HG02943 (cell line): ENCODE results near the gene CFAP92.
"Not testable (repeated sequence)": the region's sequence is repeated elsewhere in the genome, so short reads cannot be mapped to it uniquely, and the experiment has no call there.

ENCODE experiments used
- ATAC-seq: cut with Tn5 transposase; IDR thresholded peaks from one replicate; pipeline ENCODE4 v1.9.1; 2021; ENCODE audit warnings: mild to moderate bottlenecking, low read depth, moderate library complexity; ENCODE audit not compliant: unreplicated experiment

Gene CFAP92

DNA sequence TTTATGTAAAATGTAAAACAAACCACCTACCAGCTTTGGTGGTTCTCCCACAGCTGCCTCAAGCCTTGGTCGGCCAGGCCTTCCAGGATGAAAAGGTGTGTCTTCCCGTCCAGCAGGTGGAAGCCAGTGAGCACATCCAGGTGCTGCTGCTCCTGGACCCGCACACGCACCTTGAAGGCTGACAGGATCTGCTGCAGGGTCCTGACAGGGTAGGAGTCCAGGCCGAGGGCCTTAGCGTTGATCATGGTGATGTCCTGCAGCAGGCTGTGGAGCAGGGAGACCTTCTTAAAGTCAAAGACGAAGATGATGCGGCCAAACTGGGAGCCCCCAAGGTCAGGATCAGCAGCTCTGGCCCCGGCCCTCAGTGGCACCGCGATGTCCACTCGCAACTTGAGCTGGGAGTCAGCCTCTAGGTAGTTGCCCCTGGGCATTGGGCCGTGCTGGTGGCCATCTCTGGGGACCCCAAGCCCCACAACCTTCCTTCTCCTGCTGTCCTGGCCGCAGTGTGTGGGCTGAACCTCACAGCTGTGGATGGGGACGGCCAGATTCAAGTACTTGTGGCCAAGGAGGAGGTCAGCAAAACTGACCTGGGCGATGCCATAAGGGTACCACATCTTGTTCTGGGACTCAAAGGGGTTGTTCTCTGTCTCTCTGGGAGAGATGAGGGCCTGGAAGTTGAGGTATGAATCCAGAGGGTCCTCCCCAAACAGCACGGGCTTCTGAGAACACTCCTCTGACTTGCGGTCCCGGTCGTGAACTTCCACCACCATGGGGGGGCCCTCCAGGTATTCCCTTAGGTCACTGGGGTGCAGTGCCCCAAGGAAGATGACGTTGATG is 48.6 kb downstream of the CFAP92 start:
- ATAC-seq = no peak

DNA sequence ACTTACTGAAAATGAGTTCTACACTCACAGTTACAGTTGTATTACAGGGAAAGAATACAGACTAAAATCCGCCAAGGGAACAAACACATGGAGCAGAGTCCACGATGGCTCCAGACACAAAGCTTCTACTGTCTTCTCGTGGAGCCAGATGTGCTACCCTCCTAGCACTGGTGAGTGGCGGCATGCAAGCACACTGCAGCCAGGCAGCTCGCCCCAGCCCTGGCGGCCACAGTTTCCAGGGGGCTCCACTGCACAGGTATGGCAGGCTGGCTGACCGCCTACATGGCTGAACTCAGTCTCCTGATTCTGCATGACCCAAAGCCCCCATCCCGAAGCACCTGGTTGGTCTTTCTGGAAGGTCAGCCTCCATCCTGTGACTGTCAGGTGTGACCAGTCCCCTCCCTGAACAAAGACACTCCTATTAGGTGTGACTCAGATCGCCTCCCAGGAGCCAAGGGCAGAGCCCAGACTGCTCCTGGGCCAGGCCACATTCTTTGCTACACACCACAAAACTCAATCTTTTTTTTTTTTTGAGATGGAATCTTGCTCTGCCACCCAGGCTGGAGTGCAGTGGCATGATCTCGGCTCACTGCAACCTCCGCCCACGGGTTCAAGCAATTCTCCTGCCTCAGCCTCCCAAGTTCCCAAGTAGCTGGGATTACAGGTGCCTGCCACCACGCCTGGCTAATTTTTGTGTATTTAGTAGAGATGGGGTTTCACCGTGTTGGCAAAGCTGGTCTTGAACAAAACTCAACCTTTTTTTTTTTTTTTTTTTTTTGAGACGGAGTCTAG is 51.5 kb downstream of the CFAP92 start:
- ATAC-seq = no peak

DNA sequence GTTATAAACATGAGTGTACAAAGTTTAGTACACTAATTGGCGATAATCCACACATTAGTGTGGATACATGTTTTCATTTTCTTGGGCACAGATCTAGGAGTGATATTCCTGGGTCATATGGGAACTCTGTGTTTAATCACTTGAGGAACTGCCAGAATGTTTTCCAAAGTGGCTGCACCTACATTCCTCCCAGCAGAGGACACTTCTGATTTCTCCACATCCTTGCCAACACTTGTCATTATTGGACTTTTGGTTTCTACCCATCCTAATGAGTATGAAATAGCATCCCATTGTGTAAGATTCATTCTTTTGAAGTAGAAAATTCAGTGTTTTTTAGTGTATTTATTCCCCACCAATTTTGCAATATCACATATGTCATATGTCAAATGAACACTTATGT is 53.6 kb downstream of the CFAP92 start:
- ATAC-seq = no peak

DNA sequence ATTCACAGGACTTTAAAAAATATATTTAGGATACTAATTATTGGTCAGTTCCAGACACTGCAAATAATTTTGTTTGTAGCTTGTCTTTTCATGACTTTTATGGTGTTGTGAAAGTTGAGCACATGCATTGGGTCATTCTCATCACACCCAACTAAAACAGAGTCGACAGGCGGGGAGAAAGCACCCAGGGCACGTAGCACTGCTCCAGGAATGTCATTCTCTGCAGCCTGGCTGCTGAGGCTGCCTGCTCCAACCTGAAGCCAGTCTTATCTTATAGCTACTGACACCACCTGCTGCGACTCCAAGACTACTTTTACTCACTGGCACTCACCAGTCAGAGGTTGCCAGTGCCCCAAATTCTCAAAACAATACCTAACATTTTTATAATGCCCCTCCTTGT is 57.5 kb downstream of the CFAP92 start:
- no peak for ATAC-seq

DNA sequence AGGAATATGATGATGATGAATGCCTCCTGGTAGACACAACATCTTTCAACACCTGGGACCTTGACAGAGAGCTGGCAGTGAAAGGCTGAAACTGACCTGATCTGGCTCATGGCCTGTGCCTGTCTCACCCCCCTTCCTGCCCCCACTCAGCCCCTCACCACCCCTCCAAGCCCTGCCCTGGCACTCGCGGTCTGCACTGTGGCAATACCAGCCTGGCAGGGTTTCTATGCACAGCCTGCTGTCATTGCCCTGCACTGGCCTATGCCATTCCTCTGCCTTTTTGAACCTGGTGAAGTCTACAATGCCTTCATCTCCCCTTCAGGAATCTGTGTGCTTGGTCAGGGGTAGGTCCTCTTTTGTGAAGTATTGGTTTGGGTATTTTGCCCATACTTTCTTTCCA is 58.0 kb downstream of the CFAP92 start:
- no peak for ATAC-seq

DNA sequence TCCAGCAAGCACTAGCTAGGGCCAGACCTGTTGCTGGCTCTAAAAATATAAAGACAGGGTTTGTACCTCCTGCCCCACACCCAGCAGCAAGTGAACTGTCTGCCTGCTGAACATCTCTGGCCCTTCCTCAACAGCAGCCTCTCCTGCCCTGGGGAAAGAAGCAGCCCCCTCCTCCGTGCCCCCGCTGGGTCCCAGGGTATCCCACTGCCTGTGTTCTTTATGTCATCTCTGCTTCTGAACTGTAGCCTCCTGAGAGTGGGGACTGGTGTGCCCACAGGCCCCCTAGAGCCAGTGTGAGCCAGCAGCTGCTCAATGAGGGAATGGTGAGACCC is 60.0 kb downstream of the CFAP92 start:
- ATAC-seq = no peak

DNA sequence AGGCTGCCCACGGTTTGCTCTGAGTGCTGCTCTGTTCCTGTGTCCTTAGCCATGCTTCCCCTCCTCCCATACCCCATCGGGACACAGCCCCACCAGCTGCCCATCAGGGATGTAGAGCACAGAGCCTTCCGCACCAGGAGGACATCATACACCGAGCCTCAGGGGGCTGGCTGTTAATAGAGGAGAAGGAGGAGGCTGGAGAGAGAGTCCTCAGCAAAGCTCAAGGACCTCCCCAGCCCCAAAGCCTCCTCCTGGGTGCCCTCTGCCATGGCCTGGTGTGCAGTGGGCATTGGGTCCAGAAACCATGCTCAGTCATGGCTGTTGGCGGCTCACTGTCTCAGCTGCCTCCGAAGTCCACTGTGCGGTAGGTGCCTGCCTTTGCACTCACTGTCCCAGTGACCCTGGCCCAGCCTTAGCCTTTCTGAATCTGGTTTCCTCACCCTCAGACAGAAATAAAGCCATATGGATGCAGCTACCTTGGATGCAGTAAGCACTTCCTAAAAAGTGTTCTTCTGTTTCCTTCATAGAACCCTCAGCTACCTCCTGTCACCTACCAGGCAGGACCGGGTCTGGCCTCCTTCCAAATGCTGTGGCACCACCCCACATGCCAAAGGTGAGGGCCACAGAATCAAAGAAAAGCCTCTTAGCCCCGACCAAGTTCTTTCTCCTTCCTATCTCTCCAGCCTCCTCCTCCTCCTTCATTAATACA is 60.5 kb downstream of the CFAP92 start:
- ATAC-seq = no peak

DNA sequence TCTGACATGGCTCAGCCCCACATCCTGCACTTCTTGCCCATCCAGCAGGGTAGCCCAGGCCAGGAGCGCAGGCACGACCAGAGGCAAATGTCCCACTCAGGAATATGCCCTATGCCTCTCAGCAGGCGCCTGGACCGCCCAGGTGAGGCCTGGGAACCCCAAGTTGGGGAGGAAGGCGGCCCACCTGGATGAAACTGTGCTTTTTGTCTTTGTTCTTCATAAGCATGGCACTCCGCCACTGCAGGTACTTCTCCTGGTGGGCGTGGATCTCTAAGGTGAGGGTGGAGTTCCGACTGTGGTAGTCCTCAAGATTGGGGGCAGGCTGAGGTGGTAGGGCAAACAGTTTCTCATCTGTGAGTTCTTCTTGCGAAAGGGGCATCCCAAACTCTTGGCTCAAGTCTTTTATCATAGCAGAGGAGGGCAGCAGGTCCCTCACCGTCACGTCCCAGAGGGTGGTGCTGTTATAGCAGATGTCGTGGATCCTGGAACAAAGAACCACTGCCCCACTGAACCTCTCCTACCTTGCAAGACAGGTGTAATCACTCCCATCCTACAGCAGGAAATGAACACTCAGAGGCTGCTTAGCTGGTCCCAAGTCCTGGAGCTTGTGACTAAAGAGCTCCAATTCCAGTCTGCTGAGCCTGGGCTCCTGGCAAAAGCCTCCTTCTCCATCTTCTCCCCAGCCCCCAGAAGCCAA is 61.2 kb downstream of the CFAP92 start:
- ATAC-seq = no peak

DNA sequence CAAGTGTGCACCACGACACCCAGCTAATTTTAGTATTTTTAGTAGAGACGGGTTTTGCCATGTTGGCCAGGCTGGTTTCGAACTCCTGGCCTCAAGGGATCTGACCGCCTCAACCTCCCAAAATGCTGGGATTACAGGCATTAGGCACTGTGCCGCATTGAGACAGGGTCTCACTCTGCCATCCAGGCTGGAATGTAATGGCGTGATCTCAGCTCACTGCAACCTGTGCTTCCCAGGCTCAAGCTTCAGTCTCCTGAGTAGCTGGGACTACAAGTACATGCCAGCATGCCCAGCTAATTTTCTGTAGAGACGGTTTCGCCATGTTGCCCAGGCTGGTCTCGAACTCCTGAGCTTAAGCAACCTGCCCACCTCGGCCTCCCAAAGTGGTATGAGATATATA is 62.8 kb downstream of the CFAP92 start:
- no peak for ATAC-seq

DNA sequence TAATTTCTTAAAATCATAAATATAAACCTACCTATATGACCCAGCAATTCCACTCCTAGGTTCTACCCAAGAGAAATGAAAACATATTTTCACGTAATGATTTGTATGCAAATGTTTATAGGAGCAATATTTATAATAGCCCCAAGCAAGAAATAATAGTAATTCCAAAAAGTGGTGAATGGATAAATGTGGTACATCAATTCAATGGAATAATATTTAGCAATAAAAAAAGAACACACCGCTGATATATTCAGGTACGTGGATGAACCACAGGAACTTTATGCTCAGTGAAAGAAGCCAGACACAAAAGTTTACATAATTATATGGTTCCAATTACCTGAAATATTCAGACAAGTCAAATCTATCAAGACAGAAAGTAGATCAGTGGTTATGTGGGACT is 64.5 kb downstream of the CFAP92 start:
- ATAC-seq = no peak

DNA sequence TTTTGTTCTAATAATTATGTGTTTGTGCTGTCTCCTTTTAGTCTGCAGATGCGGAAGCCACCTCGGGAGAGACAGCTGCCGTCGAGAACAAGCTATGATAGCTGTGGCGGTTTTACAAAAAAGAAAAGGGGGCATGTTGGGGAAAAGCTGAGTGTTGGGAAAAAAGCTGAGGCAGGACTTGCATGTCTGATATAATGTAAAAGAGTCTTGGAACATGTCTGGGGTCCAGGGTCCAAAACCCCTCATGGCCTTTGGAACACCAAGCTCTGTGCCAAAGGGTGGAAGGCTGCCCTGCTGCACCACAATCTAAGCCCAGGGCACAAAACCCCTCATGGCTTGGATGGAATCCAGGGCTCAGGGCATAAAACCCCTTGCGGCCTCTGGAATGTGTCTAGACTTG is 69.9 kb downstream of the CFAP92 start:
- not testable (repeated sequence) for ATAC-seq

DNA sequence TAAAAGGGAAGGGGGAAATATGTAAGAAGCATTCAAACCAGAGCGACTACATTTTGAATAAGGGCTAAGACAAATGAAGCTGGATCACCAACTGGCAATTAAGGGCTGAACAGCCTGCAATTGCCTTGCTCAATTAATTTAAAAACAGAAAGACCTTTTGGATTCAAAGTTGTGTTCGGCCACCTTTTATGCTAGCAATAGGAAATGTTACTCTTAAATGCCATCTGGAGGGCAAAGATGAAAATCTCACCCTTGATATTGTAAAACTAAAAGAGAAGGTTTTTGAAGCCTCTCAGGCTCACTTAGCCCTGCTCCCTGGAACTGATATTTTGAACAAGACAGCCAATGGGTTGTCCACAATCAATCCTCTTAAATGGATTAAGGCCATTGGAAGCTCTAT is 70.3 kb downstream of the CFAP92 start:
- ATAC-seq = no peak

DNA sequence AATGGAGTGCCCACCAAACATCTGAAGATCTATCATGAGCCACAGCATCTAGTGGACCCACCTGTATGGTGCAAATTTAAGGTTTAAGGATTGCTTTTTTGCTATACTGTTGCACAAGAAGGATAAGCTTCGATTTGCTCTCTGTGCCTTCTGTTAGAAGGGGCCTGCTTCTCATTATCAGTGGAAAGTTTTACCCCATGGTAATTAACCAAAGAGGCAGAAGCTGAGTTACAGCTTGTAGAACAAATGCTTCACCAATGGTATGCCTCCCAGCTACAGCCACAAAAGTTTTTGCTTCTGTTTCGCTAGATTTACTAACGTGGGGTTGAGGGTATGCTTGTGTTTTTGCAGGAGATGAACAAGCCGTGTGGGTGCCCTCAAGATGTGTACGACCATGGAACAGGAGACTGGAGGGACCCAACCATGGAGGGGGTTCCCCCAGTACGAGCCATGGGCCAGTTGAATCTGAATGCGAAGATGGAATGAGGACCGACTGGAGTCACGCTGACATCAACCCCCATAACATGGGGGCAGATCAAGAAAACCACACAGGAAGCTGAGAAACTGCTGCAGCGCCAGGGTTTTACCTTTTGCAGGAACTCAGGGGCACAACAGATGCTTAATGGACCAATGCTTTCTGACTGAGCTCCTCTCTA is 70.9 kb downstream of the CFAP92 start:
- no peak for ATAC-seq

DNA sequence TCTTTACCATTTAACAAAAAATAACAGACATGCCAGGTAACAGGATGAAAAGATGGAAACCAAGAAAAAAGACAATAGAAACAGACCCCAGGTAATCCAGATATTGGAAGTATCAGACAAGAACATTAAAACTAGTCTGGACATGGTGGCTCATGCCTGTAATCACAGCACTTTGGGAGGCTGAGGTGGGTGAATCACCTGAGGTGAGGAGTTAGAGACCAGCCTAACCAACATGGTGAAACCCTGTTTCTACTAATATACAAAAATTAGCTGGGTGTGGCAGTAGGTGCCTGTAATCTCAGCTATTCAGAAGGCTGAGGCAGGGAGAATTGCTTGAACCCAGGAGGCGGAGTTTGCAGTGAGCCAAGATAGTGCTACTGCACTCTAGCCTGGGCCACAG is 73.9 kb downstream of the CFAP92 start:
- no peak for ATAC-seq

DNA sequence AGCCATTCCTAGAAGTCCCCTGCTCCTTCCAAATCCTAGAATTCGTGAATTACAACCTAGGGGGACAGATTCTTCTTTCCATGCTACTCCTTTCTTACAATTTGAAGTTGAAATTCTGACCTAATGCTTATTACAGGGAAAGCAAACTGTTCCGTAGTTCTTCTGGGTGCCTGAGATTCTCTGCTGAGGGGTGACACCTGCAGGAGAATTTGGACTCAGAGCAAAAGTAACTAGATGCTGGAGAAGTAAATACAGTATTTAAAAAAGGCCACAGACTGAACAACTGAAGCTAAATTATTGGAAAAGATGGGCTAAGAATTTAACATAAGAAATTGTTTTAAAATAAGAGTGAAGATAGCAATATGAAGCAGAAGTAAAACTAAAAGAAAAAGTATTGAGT is 76.6 kb downstream of the CFAP92 start:
- no peak for ATAC-seq

DNA sequence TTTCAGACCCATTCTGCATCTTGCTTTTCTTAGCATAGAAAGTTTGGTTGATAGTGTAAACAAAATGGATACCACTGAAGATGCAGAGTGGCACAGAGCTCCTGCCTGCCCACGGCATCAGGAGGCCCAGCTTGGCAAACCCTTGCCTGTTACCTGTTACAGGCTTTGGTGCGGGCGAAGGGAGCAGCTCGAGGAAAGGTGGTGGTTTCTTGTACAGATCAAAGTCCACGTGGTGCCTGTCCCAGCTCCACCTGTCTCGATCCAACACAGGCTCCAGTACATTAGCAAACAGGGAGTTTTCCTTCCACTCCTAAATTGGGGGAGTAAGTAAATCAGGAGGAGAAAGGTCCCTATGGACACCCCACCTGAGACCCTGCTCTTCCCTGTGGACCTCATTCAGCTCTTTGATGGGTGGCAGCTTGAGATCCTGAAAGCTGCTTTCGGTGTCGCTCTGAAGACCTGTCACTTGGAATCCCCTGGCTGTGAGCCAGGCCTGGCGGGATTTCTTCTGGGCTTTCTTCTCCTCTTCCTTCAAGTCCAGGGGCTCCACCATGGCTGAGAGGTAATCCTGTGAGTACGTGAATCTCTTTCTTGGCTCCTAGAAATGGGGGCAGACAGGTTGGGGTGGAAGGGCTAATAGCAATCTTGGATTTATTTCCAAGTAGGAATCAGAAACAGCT is 78.8 kb downstream of the CFAP92 start:
- ATAC-seq = no peak

DNA sequence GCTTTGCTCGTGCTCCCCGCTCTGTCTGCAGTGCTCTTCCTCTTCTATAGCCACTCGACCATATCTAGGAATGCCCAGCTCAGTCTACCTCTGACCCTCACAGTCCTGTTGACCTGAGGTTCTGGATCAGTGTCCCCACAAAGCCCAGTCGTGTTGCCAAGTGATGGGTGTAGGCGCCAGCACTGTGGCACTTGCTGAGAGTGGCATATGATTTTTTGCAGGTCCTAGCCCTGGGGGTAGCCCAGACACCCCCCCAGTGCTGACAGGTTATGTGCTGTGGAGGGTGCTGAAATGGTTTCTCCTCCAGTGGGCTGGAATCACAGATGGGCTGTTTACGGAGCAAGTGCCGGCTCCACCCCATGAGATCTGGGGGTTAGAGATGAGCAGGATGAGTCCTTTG is 82.0 kb downstream of the CFAP92 start:
- no peak for ATAC-seq

DNA sequence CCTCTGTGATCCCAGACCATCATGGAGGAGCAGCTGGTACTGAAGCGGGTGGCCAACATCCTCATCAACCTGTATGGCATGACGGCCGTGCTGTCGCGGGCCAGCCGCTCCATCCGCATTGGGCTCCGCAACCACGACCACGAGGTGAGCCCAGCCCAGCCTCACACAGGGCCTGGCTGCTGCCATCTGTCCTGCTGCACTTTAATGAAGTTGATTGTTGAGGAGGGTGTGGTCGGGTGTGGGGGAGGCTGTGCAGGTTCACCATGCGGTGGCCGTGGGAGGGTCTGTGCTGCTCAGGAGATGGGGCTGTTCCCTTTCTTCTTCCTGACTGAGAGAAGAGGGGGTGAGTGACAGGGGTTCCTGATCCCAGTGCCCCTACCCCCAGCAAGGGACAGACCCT is 83.9 kb downstream of the CFAP92 start:
- ATAC-seq = no peak

DNA sequence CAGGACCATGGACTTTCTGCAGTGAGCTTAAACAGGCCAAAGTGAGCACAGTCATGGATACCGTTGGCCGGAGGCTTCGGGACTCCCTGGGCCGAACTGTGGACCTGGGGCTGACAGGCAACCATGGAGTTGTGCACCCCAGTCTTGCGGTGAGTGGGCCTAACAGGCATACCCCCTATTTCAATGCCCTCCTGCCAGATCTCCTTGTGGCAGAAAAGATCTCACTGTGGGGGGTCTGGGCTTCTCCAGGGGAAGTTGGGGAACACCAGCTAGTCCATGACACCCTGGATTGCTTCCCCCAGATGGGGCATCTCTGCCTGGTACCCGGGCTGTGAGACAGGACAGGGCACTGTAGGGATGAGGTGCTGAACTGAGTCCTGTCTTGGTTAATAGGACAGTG is 84.9 kb downstream of the CFAP92 start:
- ATAC-seq = no peak
